GM12872 (cell line): ENCODE measurements around the gene HOMER2.

Experiments
- CTCF ChIP-seq: IDR thresholded peaks from 3 replicates; pipeline ENCODE4 v1.5.1; 2011; ENCODE audit warnings: low read depth, mild to moderate bottlenecking, low read length, moderate library complexity; ENCODE audit not compliant: insufficient read depth

HOMER2 gene

DNA sequence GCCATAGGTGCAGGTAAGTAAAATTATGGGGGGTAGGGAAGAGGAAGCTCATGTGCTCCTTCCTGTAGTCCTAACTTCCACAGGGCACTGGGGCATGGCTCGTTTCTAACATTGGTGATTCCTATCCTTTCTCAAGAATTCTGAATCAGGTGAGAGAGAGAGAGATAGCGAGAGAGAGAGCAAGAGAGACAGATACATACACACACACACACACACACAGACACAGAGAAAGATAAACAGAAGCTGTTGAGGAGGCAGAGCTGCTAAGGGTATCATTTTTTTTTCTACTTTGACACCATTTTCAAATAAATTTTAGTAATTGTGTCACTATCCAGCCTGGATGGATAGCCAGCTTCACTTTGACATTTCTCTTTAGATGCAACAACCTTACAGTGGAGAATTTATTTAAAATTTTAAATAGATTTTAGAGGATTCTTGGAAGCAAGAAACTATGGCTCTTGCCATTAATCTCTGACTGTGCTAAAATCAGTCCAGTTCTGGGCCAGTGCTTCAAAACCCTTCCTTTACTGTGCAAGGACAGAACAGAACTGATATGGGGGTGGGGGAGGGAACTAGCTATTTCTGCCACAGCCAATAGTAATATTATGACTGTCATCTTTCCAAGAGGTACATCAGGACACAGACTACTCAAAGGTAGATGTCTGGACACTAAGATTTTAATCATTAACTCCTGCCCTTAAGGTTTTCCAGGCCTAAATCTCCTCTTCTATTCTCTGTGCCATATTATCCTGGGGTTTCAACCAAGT, 18.9 kb upstream of the HOMER2 start:
- TF ChIP-seq CTCF = no peak

- no peak for TF ChIP-seq CTCF
These were observed 18.2 kb upstream of the HOMER2 start for GRCh38 chr15:82970696-82971095.

- TF ChIP-seq CTCF = no peak
These were observed 17.7 kb upstream of the HOMER2 start for GRCh38 chr15:82970078-82970686.

DNA sequence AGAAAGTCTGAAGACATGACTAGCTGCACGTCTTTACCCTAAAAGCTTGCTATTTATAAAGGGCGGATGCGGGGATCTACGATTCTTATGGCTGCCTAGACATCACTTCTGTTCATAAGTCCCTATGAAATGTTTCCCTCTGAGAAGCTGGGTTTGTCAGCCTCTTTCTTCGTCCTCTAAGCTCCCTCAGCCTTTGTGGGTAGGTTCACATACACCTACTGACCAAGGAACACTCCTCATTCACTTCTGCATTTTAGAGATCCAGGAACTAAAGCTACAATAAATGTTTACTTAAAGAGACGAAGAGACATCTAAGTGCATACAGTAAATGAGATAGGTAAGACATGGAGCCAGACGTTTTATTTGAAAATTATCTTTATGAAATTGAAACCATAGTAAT, 16.8 kb upstream of the HOMER2 start:
- TF ChIP-seq CTCF = no peak

GRCh38 chr15:82968066-82968465, 15.5 kb upstream of the HOMER2 start:
- no peak for TF ChIP-seq CTCF

- TF ChIP-seq CTCF = no peak
These were observed 14.2 kb upstream of the HOMER2 start for GRCh38 chr15:82966671-82967071.

GRCh38 chr15:82964890-82965289, 12.4 kb upstream of the HOMER2 start:
- no peak for TF ChIP-seq CTCF
